Measurements from ENCODE around the gene NFXL1. TPM values are rescaled to one million over a fixed set of nuclear protein-coding genes. Genes with fewer than 3 reads are reported as not detected.

The NFXL1 gene
- total RNA-seq, 3 donors from 2014 or later: 12.0 to 14.1 (median 12.0) TPM

DNA sequence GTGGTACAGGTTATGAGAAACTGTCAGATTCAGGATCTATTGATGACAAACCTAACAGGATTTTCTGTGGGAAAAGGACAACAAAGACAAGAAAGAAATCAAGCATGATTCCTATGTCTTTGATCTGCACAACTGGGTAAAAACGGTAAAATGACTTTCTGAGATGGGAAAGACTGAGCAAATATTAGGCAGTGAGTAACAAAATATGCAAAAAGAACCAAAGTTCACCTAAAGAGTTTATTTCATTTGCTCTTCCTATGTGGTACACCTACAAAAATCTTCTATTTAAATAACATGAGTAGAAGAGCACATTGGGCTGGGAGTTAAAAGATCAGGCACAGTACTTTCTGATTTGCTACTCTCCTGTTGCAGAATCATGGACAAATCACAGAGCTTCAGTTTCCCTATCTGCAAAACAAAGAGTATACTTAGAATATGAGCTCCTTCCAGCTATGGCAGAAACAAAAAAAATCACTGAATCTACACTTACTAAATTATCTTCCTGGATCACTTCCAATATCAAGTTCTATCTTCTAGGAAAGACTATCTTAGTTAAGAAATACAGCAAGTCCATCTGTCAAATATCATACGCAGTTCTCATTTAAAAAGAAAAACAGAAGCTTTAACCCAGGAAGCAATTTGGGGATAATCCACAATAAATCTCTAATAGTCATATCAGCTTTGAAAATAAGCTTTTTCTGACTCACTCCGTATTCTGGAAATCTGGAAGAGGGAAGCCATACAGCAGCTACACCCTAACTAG, 37.4 kb downstream of the NFXL1 start:
- H3K4me1 ChIP-seq (ENCODE audit: low read depth): peaks cover 10% of the 10 kb centered on the region
- peaks cover 10% of the 10 kb centered on the region for H3K9me3 ChIP-seq
- no peaks in the 10 kb centered on the region for H3K36me3 ChIP-seq (ENCODE audit: low read depth)
- DNase-seq: no peak
- intact Hi-C loops (cut with DNase I, micrococcal nuclease): no loop called here
- H3K4me3 ChIP-seq: no peak overlapping the region
- no peak for ATAC-seq
- TF ChIP-seq, protein P1, sequence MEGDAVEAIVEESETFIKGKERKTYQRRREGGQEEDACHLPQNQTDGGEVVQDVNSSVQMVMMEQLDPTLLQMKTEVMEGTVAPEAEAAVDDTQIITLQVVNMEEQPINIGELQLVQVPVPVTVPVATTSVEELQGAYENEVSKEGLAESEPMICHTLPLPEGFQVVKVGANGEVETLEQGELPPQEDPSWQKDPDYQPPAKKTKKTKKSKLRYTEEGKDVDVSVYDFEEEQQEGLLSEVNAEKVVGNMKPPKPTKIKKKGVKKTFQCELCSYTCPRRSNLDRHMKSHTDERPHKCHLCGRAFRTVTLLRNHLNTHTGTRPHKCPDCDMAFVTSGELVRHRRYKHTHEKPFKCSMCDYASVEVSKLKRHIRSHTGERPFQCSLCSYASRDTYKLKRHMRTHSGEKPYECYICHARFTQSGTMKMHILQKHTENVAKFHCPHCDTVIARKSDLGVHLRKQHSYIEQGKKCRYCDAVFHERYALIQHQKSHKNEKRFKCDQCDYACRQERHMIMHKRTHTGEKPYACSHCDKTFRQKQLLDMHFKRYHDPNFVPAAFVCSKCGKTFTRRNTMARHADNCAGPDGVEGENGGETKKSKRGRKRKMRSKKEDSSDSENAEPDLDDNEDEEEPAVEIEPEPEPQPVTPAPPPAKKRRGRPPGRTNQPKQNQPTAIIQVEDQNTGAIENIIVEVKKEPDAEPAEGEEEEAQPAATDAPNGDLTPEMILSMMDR (IDR thresholded peaks at IDR 0.05): no peak

DNA sequence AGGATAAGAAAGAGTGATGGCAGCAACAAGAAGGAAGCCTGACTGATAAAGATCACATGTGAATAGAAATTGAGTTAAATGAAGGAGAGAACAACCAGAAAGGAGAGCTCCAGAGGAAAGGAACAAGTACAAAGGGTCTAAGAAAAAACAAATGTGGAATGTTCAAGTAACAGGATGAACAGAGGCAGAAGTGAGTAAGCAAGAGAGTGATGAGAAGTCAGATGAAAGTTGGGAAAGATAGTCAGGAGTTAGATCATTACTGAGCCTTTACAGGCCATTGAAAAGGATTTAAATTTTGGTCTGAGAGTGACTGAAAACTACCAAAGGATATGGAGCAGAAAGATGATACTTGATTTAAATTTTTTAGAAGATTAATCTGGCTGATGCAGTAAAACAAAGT, 38.1 kb downstream of the NFXL1 start:
- TF ChIP-seq, protein P1 (IDR thresholded peaks at IDR 0.05): no peak
- intact Hi-C loops (cut with DNase I, micrococcal nuclease): no loop called here

DNA sequence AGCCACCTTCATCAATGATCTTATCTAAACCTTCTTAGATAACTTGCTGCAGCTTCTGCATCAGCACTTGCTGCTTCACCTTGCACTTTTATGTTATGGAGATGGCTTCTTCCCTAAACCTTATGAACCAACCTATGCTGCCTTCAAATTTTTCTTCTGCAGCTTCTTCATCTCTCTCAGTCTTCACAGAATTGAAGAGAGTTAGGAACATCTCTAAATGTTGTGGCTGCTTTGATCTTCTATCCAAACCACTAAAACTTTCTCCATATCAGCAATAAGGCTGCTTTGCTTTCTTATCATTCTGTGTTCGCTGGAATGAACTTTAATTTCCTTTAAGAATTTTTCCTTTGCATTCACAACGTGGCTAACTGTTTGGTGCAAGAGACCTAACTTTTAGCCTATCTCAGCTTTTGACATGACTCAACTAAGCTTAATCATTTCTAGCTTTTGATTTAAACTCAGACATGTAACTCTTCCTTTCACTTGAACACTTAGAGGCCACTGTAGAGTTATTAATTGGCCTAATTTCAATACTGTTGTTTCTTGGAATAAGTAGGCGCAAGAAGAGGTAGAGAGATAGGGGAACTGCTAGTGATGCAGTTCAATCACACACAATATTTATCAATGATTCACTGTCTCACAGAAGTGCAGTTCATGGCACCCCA, 40.4 kb downstream of the NFXL1 start:
- peaks cover 10% of the 10 kb centered on the region for H3K9me3 ChIP-seq
- ATAC-seq (no peak), DNase-seq (no peak)
- no peaks in the 10 kb centered on the region for H3K4me1 ChIP-seq (ENCODE audit: low read depth)
- intact Hi-C loops (cut with DNase I, micrococcal nuclease): no loop called here
- TF ChIP-seq, protein P1 (IDR thresholded peaks at IDR 0.05): no peak
- no peak overlapping the region for H3K4me3 ChIP-seq
- no peaks in the 10 kb centered on the region for H3K36me3 ChIP-seq (ENCODE audit: low read depth)

More for the DNA sequence above, 38.1 kb downstream of the NFXL1 start:
- Histone ChIP-seq H3K9me3 (peaks cover 10% of the 10 kb centered on the region), H3K4me1 (ENCODE audit: low read depth) (peaks cover 10% of the 10 kb centered on the region), H3K4me3 (no peak overlapping the region), H3K36me3 (ENCODE audit: low read depth) (no peaks in the 10 kb centered on the region)
- DNase-seq: no peak
- ATAC-seq: no peak

GRCh38 chr4:47863486-47863885, 50.9 kb downstream of the NFXL1 start:
- H3K4me3 ChIP-seq: no peak overlapping the region
- no peak for DNase-seq
- H3K4me1 ChIP-seq (ENCODE audit: low read depth): no peaks in the 10 kb centered on the region
- no peak for ATAC-seq
- TF ChIP-seq, protein P1 (IDR thresholded peaks at IDR 0.05): no peak
- no peaks in the 10 kb centered on the region for H3K36me3 ChIP-seq (ENCODE audit: low read depth)
- H3K9me3 ChIP-seq: no peaks in the 10 kb centered on the region
- intact Hi-C loops (cut with DNase I, micrococcal nuclease): no loop called here

DNA sequence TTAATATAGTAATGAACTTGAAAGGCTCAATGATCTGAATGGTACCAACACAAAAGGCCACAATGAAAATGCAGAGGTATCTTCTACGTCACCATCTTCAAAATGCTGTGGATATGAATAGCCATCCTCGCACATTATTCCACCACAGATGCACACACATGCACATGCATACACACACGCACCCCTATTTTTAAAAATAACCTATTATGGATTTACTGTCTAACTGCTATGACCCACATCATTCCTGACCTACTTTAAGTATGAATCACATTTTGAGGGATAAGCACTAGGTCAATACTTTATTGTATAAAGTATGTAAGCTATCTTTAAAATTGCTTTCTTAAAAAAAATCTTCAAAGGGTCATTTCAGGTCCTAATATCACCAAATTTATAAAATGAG, 52.1 kb downstream of the NFXL1 start:
- no peak overlapping the region for H3K4me3 ChIP-seq
- H3K36me3 ChIP-seq (ENCODE audit: low read depth): no peaks in the 10 kb centered on the region
- DNase-seq (no peak), ATAC-seq (no peak)
- H3K9me3 ChIP-seq: no peaks in the 10 kb centered on the region
- intact Hi-C loops (cut with DNase I, micrococcal nuclease): no loop called here
- TF ChIP-seq, protein P1 (IDR thresholded peaks at IDR 0.05): no peak
- H3K4me1 ChIP-seq (ENCODE audit: low read depth): no peaks in the 10 kb centered on the region

Data from mucosa of descending colon (tissue), 3 donors.